BLaER1 treated with 17β-estradiol and CSF1 and Interleukin-3, amounts not matched to agents 10 nM and 100 nM (cell line): Measurements from ENCODE around the gene PTPRD.

Experiments used
- H3K27ac ChIP-seq, 11 experiments: shearing (Covaris generic); formaldehyde crosslinking; 2 replicates each; pipeline ENCODE4 v1.8.1; 2022
- H3K27me3 ChIP-seq, 11 experiments: shearing (Covaris generic); formaldehyde crosslinking; 2 replicates each; pipeline ENCODE4 v1.8.1; 2022
- H3K36me3 ChIP-seq, 11 experiments: shearing (Covaris generic); formaldehyde crosslinking; 2 replicates each; pipeline ENCODE4 v1.8.1; 2022
- H3K4me1 ChIP-seq, 10 experiments: shearing (Covaris generic); formaldehyde crosslinking; 2 replicates each; pipeline ENCODE4 v1.8.1; 2022
- H3K4me2 ChIP-seq, 11 experiments: shearing (Covaris generic); formaldehyde crosslinking; 2 replicates each; pipeline ENCODE4 v1.8.1; 2022
- H3K4me3 ChIP-seq, 10 experiments: shearing (Covaris generic); formaldehyde crosslinking; 2 replicates each; pipeline ENCODE4 v1.8.1; 2022
- H3K9ac ChIP-seq, 11 experiments: shearing (Covaris generic); formaldehyde crosslinking; 2 replicates each; pipeline ENCODE4 v1.8.1; 2022
- H3K9me3 ChIP-seq, 11 experiments: shearing (Covaris generic); formaldehyde crosslinking; replicated peaks in 1 of 11; 2 replicates each; pipeline ENCODE4 v1.8.1; 2022
- H4K20me1 ChIP-seq, 11 experiments: shearing (Covaris generic); formaldehyde crosslinking; 2 replicates each; pipeline ENCODE4 v1.8.1; 2022
- Cebpa-rat ChIP-seq, 11 experiments: shearing (Covaris generic); IDR thresholded peaks; 2 replicates each; pipeline ENCODE4 v1.8.1; 2022

PTPRD gene

GRCh38 chr9:10237584-10237983 lies 375.2 kb downstream of the PTPRD start:
- H4K20me1 ChIP-seq: no peaks in the 10 kb centered on the region
- TF ChIP-seq Cebpa-rat (IDR thresholded peaks at IDR 0.05): no peak
- H3K4me3 ChIP-seq: no peak overlapping the region
- H3K4me1 ChIP-seq: no peaks in the 10 kb centered on the region
- H3K9ac ChIP-seq: no peak overlapping the region
- H3K27me3 ChIP-seq: no peaks in the 10 kb centered on the region
- no peaks in the 10 kb centered on the region for H3K9me3 ChIP-seq
- H3K27ac ChIP-seq: no peak overlapping the region
- no peaks in the 10 kb centered on the region for H3K36me3 ChIP-seq
- no peak overlapping the region for H3K4me2 ChIP-seq

- H3K9me3 ChIP-seq: no peaks in the 10 kb centered on the region
- no peak overlapping the region for H3K9ac ChIP-seq
- no peak overlapping the region for H3K4me3 ChIP-seq
- no peaks in the 10 kb centered on the region for H3K4me1 ChIP-seq
- H3K27me3 ChIP-seq: no peaks in the 10 kb centered on the region
- TF ChIP-seq Cebpa-rat (IDR thresholded peaks at IDR 0.05): no peak
- no peak overlapping the region for H3K27ac ChIP-seq
- H3K36me3 ChIP-seq: no peaks in the 10 kb centered on the region
- H3K4me2 ChIP-seq: no peak overlapping the region
- H4K20me1 ChIP-seq: no peaks in the 10 kb centered on the region
Measured at GRCh38 chr9:10236161-10236560, 376.6 kb downstream of the PTPRD start.

GRCh38 chr9:10235376-10235775 lies 377.4 kb downstream of the PTPRD start:
- Histone ChIP-seq H3K27me3 (no peaks in the 10 kb centered on the region), H3K9me3 (no peaks in the 10 kb centered on the region), H3K9ac (no peak overlapping the region), H3K27ac (no peak overlapping the region), H3K4me1 (no peaks in the 10 kb centered on the region), H4K20me1 (no peaks in the 10 kb centered on the region), H3K4me2 (no peak overlapping the region), H3K36me3 (no peaks in the 10 kb centered on the region), H3K4me3 (no peak overlapping the region)
- TF ChIP-seq Cebpa-rat (IDR thresholded peaks at IDR 0.05): no peak

- TF ChIP-seq Cebpa-rat (IDR thresholded peaks at IDR 0.05): no peak
Measured at GRCh38 chr9:10232352-10232930, 380.4 kb downstream of the PTPRD start.

GRCh38 chr9:10230512-10230911 lies 382.3 kb downstream of the PTPRD start:
- H3K4me3 ChIP-seq: no peak overlapping the region
- H3K27me3 ChIP-seq: no peaks in the 10 kb centered on the region
- H3K27ac ChIP-seq: no peak overlapping the region
- H3K9ac ChIP-seq: no peak overlapping the region
- no peaks in the 10 kb centered on the region for H3K9me3 ChIP-seq
- H3K4me1 ChIP-seq: no peaks in the 10 kb centered on the region
- no peak for TF ChIP-seq Cebpa-rat (IDR thresholded peaks at IDR 0.05)
- no peak overlapping the region for H3K4me2 ChIP-seq
- H4K20me1 ChIP-seq: no peaks in the 10 kb centered on the region
- H3K36me3 ChIP-seq: no peaks in the 10 kb centered on the region

More at GRCh38 chr9:10232352-10232930, 380.4 kb downstream of the PTPRD start:
- Histone ChIP-seq H3K4me3 (no peak overlapping the region), H3K4me1 (no peaks in the 10 kb centered on the region), H4K20me1 (no peaks in the 10 kb centered on the region), H3K27me3 (no peaks in the 10 kb centered on the region), H3K9me3 (no peaks in the 10 kb centered on the region), H3K4me2 (no peak overlapping the region), H3K36me3 (no peaks in the 10 kb centered on the region), H3K27ac (no peak overlapping the region), H3K9ac (no peak overlapping the region)

GRCh38 chr9:10228082-10228481 lies 384.7 kb downstream of the PTPRD start:
- Histone ChIP-seq H3K9ac (no peak overlapping the region), H3K4me3 (no peak overlapping the region), H4K20me1 (no peaks in the 10 kb centered on the region), H3K27ac (no peak overlapping the region), H3K27me3 (no peaks in the 10 kb centered on the region), H3K9me3 (no peaks in the 10 kb centered on the region), H3K36me3 (no peaks in the 10 kb centered on the region), H3K4me1 (no peaks in the 10 kb centered on the region), H3K4me2 (no peak overlapping the region)
- no peak for TF ChIP-seq Cebpa-rat (IDR thresholded peaks at IDR 0.05)

GRCh38 chr9:10226996-10227395 lies 385.8 kb downstream of the PTPRD start:
- H3K4me2 ChIP-seq: no peak overlapping the region
- H3K9ac ChIP-seq: no peak overlapping the region
- H4K20me1 ChIP-seq: no peaks in the 10 kb centered on the region
- H3K27ac ChIP-seq: no peak overlapping the region
- no peaks in the 10 kb centered on the region; a peak in 2 of 20 replicates for H3K4me1 ChIP-seq
- no peaks in the 10 kb centered on the region for H3K36me3 ChIP-seq
- no peak for TF ChIP-seq Cebpa-rat (IDR thresholded peaks at IDR 0.05)
- H3K4me3 ChIP-seq: no peak overlapping the region
- no peaks in the 10 kb centered on the region for H3K9me3 ChIP-seq
- no peaks in the 10 kb centered on the region for H3K27me3 ChIP-seq

- H3K27me3 ChIP-seq: no peaks in the 10 kb centered on the region
- no peak for TF ChIP-seq Cebpa-rat (IDR thresholded peaks at IDR 0.05)
- H3K4me2 ChIP-seq: no peak overlapping the region
- peaks cover 0 to 5% (median 0%) of the 10 kb centered on the region in 10 experiments; a peak in 3 of 20 replicates for H3K4me1 ChIP-seq
- H3K27ac ChIP-seq: no peak overlapping the region
- H4K20me1 ChIP-seq: no peaks in the 10 kb centered on the region
- no peaks in the 10 kb centered on the region for H3K9me3 ChIP-seq
- no peak overlapping the region for H3K9ac ChIP-seq
- no peak overlapping the region for H3K4me3 ChIP-seq
- no peaks in the 10 kb centered on the region for H3K36me3 ChIP-seq
Measured at GRCh38 chr9:10212702-10213101, 400.1 kb downstream of the PTPRD start.

GRCh38 chr9:10208691-10209069 lies 404.1 kb downstream of the PTPRD start:
- Histone ChIP-seq H3K9ac (peak overlapping the region in 1 of 11 experiments; percentile 8; a peak in 1 of 22 replicates), H3K4me1 (peaks cover 0 to 5% (median 0%) of the 10 kb centered on the region in 10 experiments; a peak in 3 of 20 replicates), H3K4me2 (peak overlapping the region; percentile 14 to 70 (median 36); a peak in 15 of 22 replicates), H4K20me1 (no peaks in the 10 kb centered on the region), H3K4me3 (peak overlapping the region; percentile 27 to 54 (median 42); a peak in 13 of 20 replicates), H3K27me3 (no peaks in the 10 kb centered on the region), H3K27ac (no peak overlapping the region), H3K9me3 (no peaks in the 10 kb centered on the region), H3K36me3 (no peaks in the 10 kb centered on the region)
- no peak for TF ChIP-seq Cebpa-rat (IDR thresholded peaks at IDR 0.05)

GRCh38 chr9:10204276-10204675 lies 408.5 kb downstream of the PTPRD start:
- Histone ChIP-seq H3K27me3 (no peaks in the 10 kb centered on the region), H4K20me1 (no peaks in the 10 kb centered on the region), H3K9me3 (no peaks in the 10 kb centered on the region), H3K4me1 (peaks cover 0 to 5% (median 0%) of the 10 kb centered on the region in 10 experiments; a peak in 3 of 20 replicates), H3K4me2 (no peak overlapping the region), H3K36me3 (no peaks in the 10 kb centered on the region), H3K4me3 (no peak overlapping the region), H3K27ac (no peak overlapping the region), H3K9ac (no peak overlapping the region)
- TF ChIP-seq Cebpa-rat (IDR thresholded peaks at IDR 0.05): no peak
